ENCODE measurements around the gene MSH5. TPM values are rescaled to one million over a fixed set of nuclear protein-coding genes. Genes with fewer than 3 reads are reported as not detected.

The MSH5 gene
- total RNA-seq, 1 donor from 2014 or later: 45.0 TPM

DNA sequence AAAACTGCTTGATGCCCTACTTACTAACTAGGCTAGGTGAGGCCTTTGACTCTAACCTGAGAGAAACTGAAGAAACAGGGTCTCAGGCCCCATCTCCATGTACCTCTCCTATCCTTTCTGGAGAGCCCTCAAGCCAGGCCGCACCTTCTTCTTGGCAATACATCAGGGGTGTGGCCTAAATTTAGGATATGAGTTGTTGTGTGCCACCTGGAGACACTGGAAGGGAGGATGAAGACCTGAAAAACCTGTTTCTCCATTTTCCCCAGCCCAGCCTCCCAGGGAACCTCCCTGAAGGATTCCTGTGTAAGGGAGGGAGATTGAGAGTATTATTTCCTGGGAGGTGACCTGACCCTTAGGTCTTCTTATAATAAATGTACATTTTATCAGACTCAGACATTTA, 21.5 kb upstream of the MSH5 start:
- Mint-ChIP-seq H3K4me3 (ENCODE audit: low read depth) (no peak overlapping the region), H3K36me3 (ENCODE audit: insufficient read depth) (no peaks in the 10 kb centered on the region), H3K27me3 (peaks cover under 1% of the 10 kb centered on the region), H3K27ac (peak overlapping the region; percentile 65), H3K4me1 (ENCODE audit: low read depth) (peaks cover 26% of the 10 kb centered on the region), H3K9me3 (ENCODE audit: low read depth) (no peaks in the 10 kb centered on the region)
- no peak for TF ChIP-seq CTCF (IDR thresholded peaks at IDR 0.05; ENCODE audit: unreplicated experiment)
- no peak for DNase-seq (ENCODE audit: low spot score, unreplicated experiment)

GRCh38 chr6:31719001-31719400, 20.8 kb upstream of the MSH5 start:
- Mint-ChIP-seq H3K27me3 (no peaks in the 10 kb centered on the region), H3K27ac (peak overlapping the region; percentile 65), H3K9me3 (ENCODE audit: low read depth) (no peaks in the 10 kb centered on the region), H3K4me1 (ENCODE audit: low read depth) (peaks cover 22% of the 10 kb centered on the region), H3K4me3 (ENCODE audit: low read depth) (no peak overlapping the region), H3K36me3 (ENCODE audit: insufficient read depth) (peaks cover under 1% of the 10 kb centered on the region)
- no peak for DNase-seq (ENCODE audit: low spot score, unreplicated experiment)
- no peak for TF ChIP-seq CTCF (IDR thresholded peaks at IDR 0.05; ENCODE audit: unreplicated experiment)

DNA sequence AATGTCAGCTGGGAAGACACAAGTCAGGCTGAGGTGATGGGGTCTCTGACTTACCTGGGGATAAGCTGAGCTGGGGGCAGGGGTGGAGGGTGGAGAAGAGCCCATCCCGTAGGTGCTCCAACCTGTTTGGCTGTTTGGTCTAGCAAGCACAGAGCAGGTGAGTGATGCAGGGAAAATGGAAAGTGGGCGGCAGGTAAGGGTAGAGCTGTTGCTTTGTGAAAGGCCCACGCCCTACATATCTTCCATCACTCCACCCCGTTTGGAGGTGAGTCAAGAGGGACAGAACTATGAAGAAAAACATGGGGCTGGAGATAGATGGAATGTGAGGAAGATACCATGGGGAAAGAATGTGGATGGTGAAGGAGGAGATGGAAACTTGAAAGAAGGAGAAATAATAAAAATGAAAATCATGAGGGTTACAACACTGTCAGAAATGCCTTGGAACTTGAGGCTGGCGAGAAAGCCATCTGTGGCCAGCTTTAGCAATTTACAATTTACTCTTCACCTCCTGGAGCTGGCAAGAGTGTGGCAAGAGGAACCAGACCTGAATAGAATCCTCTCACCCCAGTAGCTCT, 19.5 kb upstream of the MSH5 start:
- Mint-ChIP-seq H3K36me3 (ENCODE audit: insufficient read depth) (peaks cover 7% of the 10 kb centered on the region), H3K27me3 (no peaks in the 10 kb centered on the region), H3K4me3 (ENCODE audit: low read depth) (no peak overlapping the region), H3K27ac (no peak overlapping the region), H3K9me3 (ENCODE audit: low read depth) (no peaks in the 10 kb centered on the region), H3K4me1 (ENCODE audit: low read depth) (peaks cover 17% of the 10 kb centered on the region)
- TF ChIP-seq CTCF (IDR thresholded peaks at IDR 0.05; ENCODE audit: unreplicated experiment): no peak
- DNase-seq (ENCODE audit: low spot score, unreplicated experiment): no peak

- no peak for TF ChIP-seq CTCF (IDR thresholded peaks at IDR 0.05; ENCODE audit: unreplicated experiment)
- Mint-ChIP-seq H3K27ac (no peak within 1 kb of the TSS), H3K4me1 (ENCODE audit: low read depth) (peaks cover 17% of the 10 kb centered on the region), H3K9me3 (ENCODE audit: low read depth) (no peaks in the 10 kb centered on the region), H3K4me3 (ENCODE audit: low read depth) (no peak within 1 kb of the TSS), H3K36me3 (ENCODE audit: insufficient read depth) (peaks cover 15% of the 10 kb centered on the region), H3K27me3 (no peaks in the 10 kb centered on the region)
- no peak for DNase-seq (ENCODE audit: low spot score, unreplicated experiment)
Measured at GRCh38 chr6:31721351-31722020, 18.3 kb upstream of the MSH5 start, which contains the start of gene LY6G6C. LY6G6C (minus strand) TSS chr6:31721746; CDS start chr6:31721679, 67 bp downstream.

DNA sequence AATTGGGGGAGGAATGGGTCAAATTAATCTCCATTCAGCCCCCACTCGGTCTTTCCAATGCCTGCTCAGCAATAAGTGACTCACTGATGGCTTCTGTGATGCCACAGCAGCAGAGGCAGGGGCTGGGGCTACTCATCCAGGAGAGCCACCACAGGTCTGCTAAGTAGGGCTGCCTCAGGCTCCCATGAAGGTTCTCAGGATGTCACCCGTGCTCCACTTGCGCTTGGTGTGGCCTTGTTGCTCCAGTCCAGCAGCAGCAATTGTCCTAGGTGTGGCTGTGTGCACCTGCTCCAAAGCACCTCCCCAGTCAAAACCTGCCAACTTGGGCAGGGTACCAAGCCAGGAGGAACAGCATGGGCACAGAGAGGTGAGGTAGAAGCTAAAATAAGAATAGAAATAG, 17.6 kb upstream of the MSH5 start:
- peaks cover 17% of the 10 kb centered on the region for H3K4me1 Mint-ChIP-seq (ENCODE audit: low read depth)

More for the DNA sequence above, 17.6 kb upstream of the MSH5 start:
- peaks cover 21% of the 10 kb centered on the region for H3K36me3 Mint-ChIP-seq (ENCODE audit: insufficient read depth)
- no peak for DNase-seq (ENCODE audit: low spot score, unreplicated experiment)
- H3K27me3 Mint-ChIP-seq: no peaks in the 10 kb centered on the region
- no peak for TF ChIP-seq CTCF (IDR thresholded peaks at IDR 0.05; ENCODE audit: unreplicated experiment)
- H3K9me3 Mint-ChIP-seq (ENCODE audit: low read depth): no peaks in the 10 kb centered on the region
- H3K4me3 Mint-ChIP-seq (ENCODE audit: low read depth): no peak overlapping the region
- no peak overlapping the region for H3K27ac Mint-ChIP-seq

All from progenitor cell of endocrine pancreas (in vitro differentiated cells).